Measurements from ENCODE around the gene SPOCK2.

DNA sequence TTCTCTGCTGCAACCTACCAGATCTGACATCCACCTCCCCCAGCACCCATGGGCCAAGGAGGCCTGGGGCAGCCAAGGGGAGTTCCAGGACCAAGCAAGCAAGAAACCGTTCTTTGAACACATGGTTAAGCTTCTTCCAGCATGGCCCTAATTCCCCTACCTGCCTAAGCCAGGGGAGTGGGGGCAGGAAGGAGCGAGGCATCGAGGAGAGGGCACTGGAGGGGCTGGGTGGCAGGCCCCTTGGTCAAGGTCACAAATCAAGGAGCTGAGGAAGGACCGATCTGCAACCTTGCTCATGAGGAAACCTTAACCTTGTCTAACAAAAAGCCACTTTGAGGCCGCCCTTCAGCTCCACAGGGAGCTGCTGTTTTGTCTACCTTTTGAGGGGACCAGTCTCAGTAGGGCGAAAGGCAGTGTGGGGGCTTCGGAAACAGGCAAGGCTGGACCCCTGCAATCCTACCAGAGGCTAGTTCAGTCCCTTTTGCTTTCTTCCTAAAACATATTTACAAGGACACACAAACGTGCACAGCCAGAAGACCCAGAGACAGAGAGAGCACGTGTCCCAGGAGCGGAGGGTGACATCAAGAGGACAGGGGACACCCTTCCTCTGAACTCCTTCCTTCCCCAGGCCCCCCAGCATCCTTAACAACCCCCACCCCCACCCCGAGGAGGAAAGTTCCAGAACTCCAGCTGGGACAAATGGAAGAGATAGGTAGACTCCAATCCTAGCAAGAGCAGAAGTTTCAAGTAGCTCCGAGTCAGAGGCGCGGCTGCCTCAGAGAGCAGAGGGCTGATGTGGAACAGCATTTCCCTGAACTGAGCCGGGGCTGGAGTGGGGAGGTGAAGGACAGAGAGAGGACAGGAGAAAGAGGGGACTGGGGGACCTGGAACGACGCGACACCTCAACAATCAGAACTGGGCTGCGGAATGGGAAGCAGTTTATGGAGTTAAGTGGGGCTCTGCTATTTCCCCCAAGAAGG, 28.2 kb downstream of the SPOCK2 start:
- TF ChIP-seq, protein P1, sequence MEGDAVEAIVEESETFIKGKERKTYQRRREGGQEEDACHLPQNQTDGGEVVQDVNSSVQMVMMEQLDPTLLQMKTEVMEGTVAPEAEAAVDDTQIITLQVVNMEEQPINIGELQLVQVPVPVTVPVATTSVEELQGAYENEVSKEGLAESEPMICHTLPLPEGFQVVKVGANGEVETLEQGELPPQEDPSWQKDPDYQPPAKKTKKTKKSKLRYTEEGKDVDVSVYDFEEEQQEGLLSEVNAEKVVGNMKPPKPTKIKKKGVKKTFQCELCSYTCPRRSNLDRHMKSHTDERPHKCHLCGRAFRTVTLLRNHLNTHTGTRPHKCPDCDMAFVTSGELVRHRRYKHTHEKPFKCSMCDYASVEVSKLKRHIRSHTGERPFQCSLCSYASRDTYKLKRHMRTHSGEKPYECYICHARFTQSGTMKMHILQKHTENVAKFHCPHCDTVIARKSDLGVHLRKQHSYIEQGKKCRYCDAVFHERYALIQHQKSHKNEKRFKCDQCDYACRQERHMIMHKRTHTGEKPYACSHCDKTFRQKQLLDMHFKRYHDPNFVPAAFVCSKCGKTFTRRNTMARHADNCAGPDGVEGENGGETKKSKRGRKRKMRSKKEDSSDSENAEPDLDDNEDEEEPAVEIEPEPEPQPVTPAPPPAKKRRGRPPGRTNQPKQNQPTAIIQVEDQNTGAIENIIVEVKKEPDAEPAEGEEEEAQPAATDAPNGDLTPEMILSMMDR (IDR thresholded peaks at IDR 0.05 in 4 of 5, conservative IDR thresholded peaks at IDR 0.05 in 1 of 5): no peak
- no peak for TF ChIP-seq POLR2A (IDR thresholded peaks at IDR 0.05)

Data from gastrocnemius medialis (tissue), 4 donors.